HPDE6-E6E7 (cell line): ENCODE results near the gene TRIM75.
"Not testable (repeated sequence)": the region's sequence is repeated elsewhere in the genome, so short reads cannot be mapped to it uniquely, and the experiment has no call there.

Experiments
- DNase-seq: peaks from one replicate; pipeline ENCODE4 v3.0.0; 2011; ENCODE audit warnings: missing footprints; ENCODE audit errors: extremely low spot score

The TRIM75 gene

GRCh38 chr4:165053645-165054044 lies at the start of gene TRIM75:
TSS of gene TRIM75 (plus strand) at chr4:165053866. CDS start at chr4:165059148, 5,282 bp downstream.
- DNase-seq = no peak

GRCh38 chr4:165005352-165005925 lies 48.2 kb upstream of the TRIM75 start:
- no peak for DNase-seq

GRCh38 chr4:165006456-165006855 lies 47.2 kb upstream of the TRIM75 start:
- no peak for DNase-seq

GRCh38 chr4:165006886-165007285 lies 46.8 kb upstream of the TRIM75 start:
- DNase-seq = no peak

- DNase-seq = no peak
These were observed 44.0 kb upstream of the TRIM75 start for GRCh38 chr4:165009493-165010227.

- no peak for DNase-seq
These were observed 43.2 kb upstream of the TRIM75 start for GRCh38 chr4:165010487-165010886.

- no peak for DNase-seq
These were observed 42.7 kb upstream of the TRIM75 start for GRCh38 chr4:165010991-165011390.

- peak; percentile 13 for DNase-seq
These were observed 42.3 kb upstream of the TRIM75 start for GRCh38 chr4:165011403-165011802.

- no peak for DNase-seq
These were observed 40.0 kb upstream of the TRIM75 start for GRCh38 chr4:165013691-165014090.

- DNase-seq = no peak
These were observed 36.7 kb upstream of the TRIM75 start for GRCh38 chr4:165016971-165017370.

- not testable (repeated sequence) for DNase-seq
These were observed 33.7 kb upstream of the TRIM75 start for GRCh38 chr4:165019995-165020394.

- DNase-seq = not testable (repeated sequence)
These were observed 27.9 kb upstream of the TRIM75 start for GRCh38 chr4:165025782-165026181.

GRCh38 chr4:165027762-165028402 lies 25.8 kb upstream of the TRIM75 start:
- no peak for DNase-seq

GRCh38 chr4:165031436-165032211 lies 22.0 kb upstream of the TRIM75 start, which contains the start of gene TRIM60:
TSS of gene TRIM60 (plus strand) at chr4:165031999. CDS start at chr4:165040073, 8,074 bp downstream.
- DNase-seq = no peak

GRCh38 chr4:165048170-165048569 lies 5.5 kb upstream of the TRIM75 start:
- DNase-seq = no peak

GRCh38 chr4:165052627-165053026 lies 1.0 kb upstream of the TRIM75 start:
- DNase-seq = no peak

GRCh38 chr4:165055601-165056000 lies 1.9 kb downstream of the TRIM75 start:
- DNase-seq = no peak

- no peak for DNase-seq
These were observed 5.0 kb downstream of the TRIM75 start for GRCh38 chr4:165058666-165059065.

GRCh38 chr4:165059386-165059785 lies 5.7 kb downstream of the TRIM75 start:
- DNase-seq = no peak

- no peak for DNase-seq
These were observed 7.3 kb downstream of the TRIM75 start for GRCh38 chr4:165060938-165061337.

- DNase-seq = no peak
These were observed 16.9 kb downstream of the TRIM75 start for GRCh38 chr4:165070560-165070959.

- not testable (repeated sequence) for DNase-seq
These were observed 19.7 kb downstream of the TRIM75 start for GRCh38 chr4:165073346-165073745.
